Embryonic facial prominence (tissue), 1 donor: ENCODE data around the gene MAU2.
"Not testable (repeated sequence)": the region's sequence is repeated elsewhere in the genome, so short reads cannot be mapped to it uniquely, and the experiment has no call there.

Source experiments
- DNase-seq: peaks from one replicate; pipeline ENCODE4 v3.0.0-alpha.2; 2016; ENCODE audit errors: extremely low spot score

Gene MAU2

DNA sequence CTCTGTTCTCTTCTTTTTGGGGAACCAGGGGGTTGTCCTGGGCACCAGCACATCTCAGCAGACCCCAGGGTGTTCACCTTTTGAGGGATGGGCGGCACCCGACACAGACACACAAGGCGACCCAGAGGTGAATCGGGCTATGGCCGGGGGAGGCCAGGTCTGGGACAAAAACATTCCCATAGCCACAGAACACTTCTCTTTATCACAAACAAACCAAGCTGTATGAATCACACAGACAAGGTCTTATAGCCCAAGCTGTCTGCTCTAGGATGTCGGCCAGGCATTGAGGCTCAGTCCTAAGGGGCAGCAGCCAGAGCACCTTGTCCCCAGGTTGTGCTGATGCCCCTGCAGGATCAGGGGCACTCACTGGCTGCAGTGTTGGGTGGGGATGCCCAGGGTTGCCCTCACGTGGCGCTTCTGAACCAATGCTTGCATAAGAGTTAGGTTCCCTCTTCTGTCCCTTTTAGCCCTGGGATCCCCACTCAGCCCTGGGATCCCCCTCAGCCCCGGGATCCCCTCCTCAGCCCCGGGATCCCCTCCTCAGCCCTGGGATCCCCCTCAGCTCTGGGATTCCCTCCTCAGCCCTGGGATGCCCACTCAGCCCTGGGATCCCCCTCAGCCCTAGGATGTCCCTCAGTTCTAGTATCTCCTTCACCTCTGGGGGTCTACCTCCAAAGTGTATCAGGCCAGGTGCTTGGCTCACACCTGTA lies 26.9 kb downstream of the MAU2 start:
- no peak for DNase-seq

DNA sequence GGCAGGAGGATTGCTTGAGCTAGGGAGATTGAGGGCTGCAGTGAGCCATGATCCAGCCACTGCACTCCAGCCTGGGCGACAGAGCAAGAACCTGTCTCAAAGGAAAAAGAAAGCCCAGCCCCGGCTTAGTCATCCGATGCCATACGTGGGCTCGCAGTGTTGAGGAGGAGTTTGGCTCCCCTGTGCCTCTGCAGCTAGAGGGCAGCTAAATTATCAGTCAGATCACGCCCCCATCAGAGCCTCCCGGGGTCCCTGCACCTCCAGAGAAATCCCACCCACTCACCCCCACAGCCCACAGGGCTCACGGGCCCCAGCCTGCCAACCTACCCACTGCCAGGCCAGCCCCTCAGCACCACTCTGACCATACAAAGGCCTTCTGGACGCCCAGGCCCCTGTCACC lies 27.6 kb downstream of the MAU2 start:
- no peak for DNase-seq

DNA sequence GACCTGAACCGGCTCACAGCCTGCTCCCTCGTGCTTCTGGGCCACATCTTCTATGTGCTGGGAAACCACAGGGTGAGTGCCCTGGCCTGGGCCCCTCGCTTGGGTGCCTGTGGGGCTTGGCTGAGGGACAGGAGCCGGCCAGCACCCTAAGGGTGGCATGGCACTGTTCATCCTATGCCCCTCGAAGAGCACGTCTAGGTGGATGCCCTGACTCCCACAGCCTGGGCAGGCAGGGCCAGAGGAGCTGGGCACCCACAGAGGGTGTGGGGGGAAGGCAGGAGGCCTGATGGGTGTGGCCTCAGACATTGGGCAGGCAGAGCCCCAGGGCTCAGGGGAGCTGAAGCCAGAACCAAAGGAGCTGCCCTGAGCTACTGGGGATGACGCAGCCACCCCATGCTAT lies 28.7 kb downstream of the MAU2 start:
- no peak for DNase-seq

- not testable (repeated sequence) for DNase-seq
Measured at GRCh38 chr19:19350756-19351155, 30.1 kb downstream of the MAU2 start.

DNA sequence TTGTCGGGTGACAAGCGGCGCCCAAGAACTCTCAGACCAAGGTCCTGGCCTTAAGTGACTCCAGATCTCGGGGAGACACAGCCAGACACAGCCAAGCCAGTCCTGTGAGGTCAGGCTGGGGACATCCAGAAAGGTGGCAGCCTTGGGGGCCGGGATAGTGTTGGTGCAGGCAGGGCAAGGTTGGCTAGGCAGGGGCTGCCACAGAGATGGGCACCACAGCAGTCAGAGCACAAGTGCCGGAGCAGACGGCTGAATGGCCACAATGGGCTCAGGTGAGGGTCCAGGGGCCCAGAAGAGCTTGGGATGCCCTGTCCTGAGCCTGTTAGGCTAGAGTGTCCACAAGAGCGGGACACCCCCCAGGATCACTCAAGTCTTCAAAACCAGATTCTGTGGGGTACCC lies 32.2 kb downstream of the MAU2 start:
- no peak for DNase-seq

- DNase-seq, result no peak
Measured at GRCh38 chr19:19354007-19354406, 33.4 kb downstream of the MAU2 start.

GRCh38 chr19:19354932-19355331 lies 34.3 kb downstream of the MAU2 start:
- no peak for DNase-seq

DNA sequence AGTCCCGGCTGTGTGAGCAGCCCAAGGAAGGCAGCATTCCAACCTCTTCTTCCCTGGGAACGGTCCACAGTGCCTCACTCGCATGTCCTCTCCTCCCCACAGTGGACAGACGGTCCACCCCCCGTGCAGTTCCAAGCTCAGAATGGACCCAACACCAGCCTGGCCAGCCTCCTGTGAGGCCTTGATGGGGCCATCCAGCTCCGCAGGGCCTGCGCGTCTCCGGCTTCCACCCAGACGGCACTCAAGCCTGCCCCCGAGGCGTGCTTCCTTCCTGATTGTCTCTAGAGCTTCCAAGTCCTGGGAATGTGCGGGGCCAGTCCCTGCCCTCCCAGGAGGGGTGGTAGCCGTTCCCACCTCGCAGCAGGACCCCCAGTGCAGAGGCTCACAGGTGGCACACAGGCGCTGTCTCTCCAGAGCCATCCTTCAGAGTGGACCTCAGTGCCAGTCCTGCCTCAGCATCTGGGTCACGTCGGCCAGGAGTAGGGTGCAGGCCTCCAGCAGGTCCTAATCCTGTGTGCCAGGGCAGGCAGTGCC lies 35.0 kb downstream of the MAU2 start:
- no peak for DNase-seq

- no peak for DNase-seq
Measured at GRCh38 chr19:19356500-19356899, 35.9 kb downstream of the MAU2 start.

DNA sequence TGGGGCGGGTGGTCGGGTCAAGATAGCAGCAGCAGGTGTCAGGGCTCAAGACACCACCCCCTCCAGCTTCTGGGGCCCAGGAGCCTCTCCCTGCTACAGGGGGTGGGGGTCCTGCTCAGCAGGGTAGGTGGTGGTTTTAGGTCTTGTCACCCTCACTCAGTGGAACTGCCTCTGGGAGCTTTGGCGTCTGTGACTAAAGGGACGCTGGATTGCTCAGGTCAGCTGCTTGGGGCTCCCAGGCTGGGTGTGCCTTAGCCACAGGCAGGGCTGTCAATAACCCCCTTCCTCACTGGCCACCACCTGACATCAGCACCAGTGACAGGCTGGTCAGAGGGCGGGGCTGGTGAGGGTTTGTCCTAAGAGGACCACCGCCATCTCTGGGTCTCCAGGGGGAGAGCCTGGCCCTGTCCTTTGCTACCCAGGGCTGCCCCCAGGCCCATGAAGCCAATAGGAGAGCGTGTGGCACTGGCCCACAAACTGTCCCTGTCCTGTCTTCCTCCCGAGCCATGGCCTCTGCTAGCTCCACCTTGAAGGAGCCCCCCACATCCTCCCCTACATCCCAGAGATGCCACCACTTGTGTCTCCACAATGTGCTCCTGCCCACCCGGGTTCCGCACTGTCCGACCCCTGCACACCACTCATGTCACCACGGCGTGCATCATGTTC lies 36.4 kb downstream of the MAU2 start:
- DNase-seq, result no peak

GRCh38 chr19:19361075-19361594 lies 40.5 kb downstream of the MAU2 start:
- DNase-seq, result no peak

- DNase-seq, result no peak
Measured at GRCh38 chr19:19362075-19362474, 41.4 kb downstream of the MAU2 start.

DNA sequence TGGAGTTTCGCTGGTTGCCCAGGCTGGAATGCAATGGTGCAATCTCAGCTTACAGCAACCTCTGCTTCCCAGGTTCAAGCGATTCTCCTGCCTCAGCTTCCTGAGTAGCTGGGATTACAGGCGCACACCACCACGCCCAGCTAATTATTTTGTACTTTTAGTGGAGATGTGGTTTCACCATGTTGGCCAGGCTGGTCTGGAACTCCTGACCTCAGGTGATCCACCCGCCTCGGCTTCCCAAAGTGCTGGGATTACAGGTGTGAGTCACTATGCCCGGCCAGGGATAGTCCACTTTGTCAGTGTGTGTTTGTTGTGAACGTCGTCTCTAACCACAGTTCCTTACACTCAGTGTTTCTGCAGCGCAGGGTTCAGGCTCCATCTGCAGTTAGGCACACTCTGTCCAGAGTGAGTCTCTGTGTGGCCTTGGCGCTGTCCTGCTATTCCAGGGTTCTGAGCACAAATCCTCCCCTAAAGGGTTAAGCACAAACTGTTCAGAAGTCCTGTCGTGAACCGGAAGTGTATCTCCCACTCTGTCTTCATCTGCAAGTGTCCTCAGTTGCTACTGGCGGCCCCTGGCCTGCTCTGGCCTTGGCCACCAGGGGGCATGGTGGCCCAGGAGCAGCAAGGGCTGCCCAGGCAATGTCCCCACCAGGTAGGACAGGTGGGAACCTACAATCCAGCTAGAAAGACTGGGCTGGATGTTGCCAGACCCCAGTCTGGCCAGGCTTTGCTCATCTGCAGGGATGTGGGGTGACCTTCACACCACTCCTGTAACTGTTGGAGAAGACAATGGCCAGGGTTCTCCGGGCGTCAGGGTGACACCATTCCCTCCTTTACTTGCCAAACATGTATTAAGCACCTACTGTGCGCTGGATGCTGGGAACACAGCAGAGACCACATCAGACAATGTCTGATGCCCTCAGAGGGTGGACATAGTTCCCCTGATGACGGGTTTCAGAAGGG lies 46.1 kb downstream of the MAU2 start:
- DNase-seq, result no peak

GRCh38 chr19:19368087-19368486 lies 47.5 kb downstream of the MAU2 start:
- no peak for DNase-seq

DNA sequence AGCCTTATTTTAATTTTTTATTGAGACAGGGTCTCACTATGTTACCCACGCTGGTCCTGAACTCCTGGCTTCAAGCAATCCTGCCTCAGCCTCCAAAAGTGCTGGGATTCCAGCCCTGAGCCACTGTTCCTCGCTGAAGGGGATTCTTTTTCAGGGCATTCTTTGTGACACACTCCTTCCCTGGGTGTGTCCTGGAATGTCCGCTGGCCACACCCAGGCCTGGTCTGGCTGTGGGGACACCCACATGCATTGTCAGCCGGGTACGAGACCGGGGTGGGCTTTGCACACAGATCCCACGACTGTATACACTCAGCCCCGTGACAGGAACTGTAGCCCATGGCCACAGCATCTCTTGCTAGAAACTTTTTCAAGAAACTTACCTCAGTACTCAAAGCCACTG lies 50.4 kb downstream of the MAU2 start:
- no peak for DNase-seq

GRCh38 chr19:19372656-19373416 lies 52.2 kb downstream of the MAU2 start:
- DNase-seq, result no peak

DNA sequence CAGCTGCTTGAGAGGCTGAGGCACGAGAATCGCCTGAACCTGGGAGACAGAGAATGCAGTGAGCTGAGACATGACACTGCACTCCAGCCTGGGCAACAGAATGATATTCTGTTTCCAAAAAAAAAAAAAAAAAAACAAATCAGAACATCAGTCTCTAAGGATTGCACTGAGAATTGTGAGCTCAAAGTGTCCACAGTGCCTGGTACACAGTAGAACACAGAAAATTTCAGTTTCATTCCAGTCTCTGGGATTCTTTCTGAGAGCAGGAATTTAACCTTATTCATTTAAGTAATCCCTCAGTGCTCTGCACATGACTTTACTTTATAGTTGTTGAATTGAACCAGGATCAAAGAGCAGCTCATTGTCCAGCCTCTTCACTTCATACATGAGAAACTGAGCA lies 58.9 kb downstream of the MAU2 start:
- DNase-seq, result no peak

GRCh38 chr19:19380316-19380715 lies 59.7 kb downstream of the MAU2 start:
- DNase-seq, result not testable (repeated sequence)

GRCh38 chr19:19381007-19381926 lies 60.6 kb downstream of the MAU2 start:
- DNase-seq, result no peak

DNA sequence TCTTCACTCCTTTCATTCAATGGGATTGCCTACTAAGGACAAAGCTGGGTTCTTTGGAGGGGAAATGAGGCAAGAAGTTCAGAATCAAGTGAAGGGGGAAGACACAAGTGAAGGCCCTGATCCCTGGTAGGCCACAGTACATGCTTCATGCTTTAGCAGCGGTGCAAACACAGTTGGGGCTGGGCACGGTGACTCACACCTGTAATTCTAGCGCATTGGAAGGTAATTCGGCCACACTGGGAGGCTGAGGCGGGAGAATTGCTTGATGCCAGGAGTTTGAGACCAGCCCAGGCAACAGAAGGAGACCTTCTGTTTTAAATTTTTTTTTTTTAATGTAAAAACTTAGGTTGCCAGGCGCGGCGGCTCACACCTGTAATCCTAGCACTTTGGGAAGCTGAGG lies 61.5 kb downstream of the MAU2 start:
- no peak for DNase-seq
